HG03520 (cell line): ENCODE data around the gene SEMA3B.
"Not testable (repeated sequence)": the region's sequence is repeated elsewhere in the genome, so short reads cannot be mapped to it uniquely, and the experiment has no call there.

Experiments used
- ATAC-seq: cut with Tn5 transposase; IDR thresholded peaks from one replicate; pipeline ENCODE4 v1.9.1; 2021; ENCODE audit warnings: mild to moderate bottlenecking, moderate library complexity; ENCODE audit not compliant: unreplicated experiment

The SEMA3B gene

DNA sequence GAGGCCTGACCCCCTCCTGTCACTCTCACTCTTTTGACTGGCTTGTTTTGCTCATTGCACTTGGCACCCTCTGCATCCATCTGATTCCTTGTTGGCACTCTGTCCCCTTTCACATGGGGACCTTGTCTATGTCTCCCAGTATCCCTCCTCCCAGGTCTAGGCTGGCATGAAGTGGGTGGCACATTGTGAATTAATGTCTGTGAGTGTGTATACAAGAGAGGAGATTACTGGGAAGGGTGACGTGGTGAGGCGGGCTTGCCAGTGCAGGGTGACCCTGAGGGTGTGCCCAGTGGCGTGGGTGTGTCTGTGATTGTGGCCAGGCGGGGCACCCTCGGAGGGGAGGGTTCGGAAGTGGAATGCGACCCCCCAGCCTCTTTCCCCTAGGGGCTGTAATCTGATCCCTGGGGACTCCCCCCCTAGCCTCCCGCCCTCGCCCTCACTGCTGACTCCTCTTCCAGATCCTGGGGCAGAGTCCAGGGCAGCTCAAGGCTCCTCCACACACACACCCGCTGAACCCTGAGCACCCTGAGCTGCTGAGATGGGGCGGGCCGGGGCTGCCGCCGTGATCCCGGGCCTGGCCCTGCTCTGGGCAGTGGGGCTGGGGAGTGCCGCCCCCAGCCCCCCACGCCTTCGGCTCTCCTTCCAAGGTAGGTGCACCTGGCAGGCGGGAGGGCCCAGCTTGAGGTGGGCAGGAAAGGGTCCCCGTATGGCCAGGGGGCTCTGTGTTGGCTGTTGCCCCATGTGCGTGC, at the start of gene SEMA3B:
TSS of gene SEMA3B (plus strand) at position 445 of the 749 bp plus-strand sequence. CDS start at position 539, 94 bp downstream.
- ATAC-seq: no peak

DNA sequence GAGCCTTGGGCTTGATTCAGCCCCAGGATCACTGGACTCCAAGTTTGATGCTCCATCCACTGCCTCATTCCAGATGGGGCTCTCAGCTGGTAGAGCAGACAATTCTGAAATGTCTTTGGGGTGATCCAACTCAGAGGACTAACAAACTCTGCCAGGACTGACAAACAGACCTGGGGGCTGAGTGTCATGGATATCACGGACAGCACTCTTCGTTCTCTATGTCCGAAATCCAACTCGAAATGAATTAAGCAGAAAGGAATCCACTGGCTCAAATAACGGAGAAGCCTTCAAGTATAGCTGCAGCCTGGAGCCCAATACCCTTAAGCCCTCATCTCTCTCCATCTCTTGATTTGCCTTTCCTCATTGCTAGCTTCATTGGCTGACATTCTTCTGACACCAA, 49.7 kb upstream of the SEMA3B start:
- ATAC-seq: no peak

DNA sequence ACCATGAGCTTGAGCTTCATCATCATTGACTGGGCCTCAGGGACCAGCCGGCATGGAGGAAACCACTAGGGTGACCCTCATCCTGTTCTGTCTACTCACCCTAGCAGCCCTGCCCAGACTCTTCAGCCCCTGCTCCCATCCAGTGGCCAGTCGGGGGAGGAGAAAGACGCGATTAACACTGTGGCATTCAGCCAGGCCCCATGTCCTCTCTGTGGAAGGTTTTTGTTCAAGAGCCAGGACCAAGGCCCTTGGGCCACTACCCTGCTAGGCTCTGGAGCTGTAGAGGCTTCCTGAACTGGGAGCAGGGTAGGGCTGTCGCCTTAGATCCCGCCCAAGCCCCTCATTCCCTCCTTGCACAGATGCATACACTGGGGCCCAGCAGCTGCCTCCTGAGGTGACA, 48.8 kb upstream of the SEMA3B start:
- ATAC-seq: no peak

DNA sequence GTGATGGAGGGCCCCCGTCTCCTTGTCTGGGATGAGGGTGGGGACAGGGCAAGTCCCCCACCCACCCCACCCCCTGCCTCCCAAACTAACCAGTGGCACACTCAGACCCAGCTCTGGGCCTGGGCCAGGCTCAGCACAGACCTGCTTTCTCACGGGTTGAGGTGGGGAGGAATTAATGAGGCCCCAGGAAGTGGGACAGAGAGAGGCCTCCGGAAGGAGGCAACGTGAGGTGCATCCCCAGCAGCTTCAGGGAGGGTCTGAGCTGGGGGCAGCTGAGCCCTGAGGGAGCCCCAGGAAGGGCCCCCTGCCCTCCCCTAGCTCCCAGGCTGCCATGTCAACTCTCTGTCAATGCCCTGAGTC, 47.9 kb upstream of the SEMA3B start:
- ATAC-seq: no peak

DNA sequence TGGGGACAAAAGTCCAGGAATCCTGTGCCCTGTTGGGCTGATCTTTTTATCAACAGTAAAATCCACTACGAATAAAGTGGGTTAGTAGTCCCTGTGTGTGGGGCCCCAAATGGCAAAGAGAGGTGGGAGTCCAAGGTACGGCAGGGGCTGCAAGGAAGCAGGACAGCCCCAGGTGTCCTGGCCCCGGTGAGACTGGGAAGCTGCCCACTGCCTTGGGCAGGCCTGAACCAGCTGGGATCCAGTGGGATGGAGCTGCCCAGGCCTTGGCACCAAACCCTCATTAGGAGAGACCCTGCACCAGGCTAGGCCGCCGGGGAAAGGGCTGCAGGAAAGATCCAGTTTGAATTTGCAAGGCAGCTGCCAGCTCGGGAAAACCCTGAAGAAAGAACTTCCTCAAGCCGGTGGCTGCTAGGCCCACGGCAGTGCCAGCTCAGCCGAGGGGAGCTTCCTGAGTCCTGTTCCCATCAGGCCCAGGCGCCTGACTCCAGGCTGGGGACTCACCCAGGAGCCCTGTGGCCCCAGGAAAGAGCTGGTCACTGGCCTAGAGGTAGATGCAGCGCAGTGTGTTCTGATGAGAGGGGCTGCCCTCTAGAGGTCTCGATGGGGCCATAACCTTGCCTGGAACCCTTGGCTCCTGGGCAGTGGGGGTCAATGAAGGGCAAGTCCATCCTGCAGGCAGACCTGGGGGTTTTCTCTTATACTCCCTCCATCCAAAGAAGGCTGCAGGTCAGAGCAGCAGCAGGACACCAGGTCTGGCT, 47.4 kb upstream of the SEMA3B start:
- ATAC-seq: no peak

DNA sequence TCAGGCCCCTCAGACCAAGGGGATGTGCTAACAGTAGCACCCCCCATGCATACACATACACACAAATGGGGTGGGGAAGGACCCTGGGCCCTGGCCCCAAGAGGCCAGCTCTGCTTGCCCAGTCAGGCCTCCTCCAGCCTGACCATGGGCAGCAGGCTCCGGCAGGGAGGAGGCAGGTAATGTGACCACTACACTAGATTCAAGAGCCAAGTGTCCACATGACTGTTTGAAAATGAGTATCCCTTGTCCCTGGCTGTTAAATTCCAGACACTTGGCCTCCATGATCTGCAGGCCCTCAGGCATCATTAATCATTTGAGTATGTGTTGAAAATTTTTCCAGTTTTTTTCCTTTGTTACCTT, 46.8 kb upstream of the SEMA3B start:
- no peak for ATAC-seq

DNA sequence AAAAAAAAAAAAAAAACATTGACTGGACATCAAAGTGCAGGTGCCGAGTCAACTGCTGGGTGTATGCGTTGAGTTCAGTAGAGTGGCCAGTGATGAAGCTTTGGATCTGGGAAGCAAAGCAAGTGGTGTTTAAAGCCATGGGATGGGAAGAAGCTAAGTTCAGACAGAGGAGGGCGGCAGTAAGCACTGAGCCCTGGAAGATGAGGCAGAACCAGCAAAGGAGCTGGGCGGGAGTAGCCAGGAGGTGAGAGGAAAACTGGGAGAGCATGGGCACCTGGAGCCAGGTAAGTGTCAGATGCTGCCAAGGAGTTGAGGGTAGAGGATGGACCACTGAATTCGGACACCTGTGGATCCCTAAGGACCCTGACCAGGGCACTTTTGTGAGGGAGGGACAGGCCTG, 44.3 kb upstream of the SEMA3B start:
- no peak for ATAC-seq

DNA sequence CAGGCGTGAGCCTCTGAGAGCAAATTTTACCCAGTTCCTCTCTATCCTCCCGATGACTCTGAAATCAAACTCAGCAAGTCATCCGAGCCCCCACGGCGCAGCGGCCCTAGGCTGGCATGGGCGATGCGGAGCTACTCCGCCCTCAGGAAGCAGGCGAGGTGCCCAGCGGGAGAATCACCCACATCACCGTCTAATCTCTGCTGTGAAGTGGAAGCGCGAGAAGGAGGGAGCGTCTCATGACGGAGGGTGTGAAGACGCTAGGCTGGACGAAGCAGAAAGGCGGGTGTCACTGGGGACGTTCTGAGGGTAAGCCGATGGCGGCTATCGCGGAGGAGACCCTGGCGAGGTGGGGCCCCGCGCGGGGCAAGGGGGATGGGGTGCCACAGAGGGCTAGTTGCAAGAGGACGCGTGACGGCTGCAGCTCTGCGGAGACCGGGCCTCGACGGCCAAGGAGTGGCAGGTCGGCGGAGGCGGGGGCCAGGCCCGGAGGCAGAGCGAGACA, 42.0 kb upstream of the SEMA3B start:
- ATAC-seq: no peak

DNA sequence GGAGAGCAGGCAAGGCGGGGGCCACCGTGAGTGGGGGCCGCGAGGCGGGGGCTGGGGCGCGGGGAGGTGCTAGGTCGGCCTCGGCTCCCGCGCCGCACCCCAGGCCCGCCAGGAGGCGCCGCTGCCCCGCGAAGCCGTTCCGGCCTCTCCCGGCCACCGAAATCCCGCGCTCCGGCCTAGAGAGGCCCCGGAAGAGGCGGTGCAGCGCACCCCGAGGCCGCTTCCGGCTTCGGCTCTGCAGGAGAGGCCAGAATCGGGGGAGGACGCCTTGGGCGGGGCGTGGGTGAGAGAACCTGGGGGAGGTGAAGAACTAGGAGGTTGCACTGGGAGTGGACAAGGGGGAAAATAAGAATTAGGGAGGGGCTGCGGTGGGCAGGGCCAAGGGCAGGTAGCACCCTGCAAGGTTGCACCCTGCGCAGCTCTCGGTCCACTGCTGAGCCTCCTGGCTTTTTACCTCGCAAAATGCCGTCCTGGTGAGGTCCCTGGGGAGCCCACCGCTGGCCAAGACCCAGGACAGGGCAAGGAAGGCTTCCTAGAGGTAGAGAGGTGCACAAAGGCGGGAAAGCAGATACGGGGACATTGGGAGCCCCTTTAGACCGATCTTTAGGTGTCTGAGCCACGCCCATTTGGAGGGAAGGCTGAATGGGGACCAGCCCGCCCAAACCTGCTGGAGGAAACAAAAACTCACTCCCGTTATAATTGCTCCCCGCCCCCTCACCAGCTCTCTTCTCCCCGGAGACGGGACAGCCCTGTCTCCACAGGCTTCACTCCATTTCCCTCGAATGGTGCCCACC, 41.4 kb upstream of the SEMA3B start:
- ATAC-seq: peak; percentile 74

DNA sequence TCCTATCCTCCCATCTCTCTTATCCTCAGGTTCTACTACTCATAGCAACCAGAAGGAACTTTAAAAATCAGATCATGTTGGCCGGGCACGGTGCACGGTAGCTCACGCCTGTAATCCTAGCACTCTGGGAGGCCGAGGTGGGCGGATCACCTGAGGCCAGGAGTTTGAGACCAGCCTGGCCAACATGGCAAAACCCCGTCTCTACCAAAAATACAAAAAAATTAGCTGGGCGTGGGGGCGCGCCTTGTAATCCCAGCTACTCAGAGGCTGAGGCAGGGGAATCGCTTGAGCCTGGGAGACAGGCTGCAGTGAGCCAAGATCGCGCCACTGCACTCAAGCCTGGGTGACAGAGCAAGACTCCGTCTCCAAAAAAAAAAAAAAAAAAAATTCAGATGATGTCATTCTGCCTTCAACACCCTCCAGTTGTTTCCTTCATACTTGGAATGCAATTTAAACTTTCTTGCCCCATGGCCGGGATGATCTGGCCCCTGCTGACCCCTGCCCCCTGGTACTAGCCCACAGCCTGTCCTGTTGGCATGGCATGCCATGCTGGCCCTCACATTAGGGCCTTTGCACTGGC, 40.7 kb upstream of the SEMA3B start:
- not testable (repeated sequence) for ATAC-seq

DNA sequence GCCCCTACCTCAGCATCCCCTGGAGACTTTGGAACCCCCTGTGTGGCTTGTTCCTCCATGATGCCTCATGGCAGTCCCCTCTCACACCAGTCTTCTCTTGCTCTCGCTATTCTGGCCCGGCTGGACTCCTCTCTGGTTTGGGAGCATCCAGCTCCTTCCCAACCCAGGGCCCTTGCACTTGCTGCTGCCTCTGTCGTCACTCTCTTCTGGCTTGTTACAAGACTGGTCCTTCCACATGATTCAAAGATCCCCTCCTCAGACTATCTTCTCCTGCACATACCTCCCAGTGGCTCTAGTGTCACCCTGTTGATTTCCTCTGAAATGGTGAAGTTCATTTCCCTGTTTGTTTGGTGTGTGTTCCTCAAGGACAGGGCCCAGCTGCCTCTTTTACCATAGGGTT, 39.5 kb upstream of the SEMA3B start:
- ATAC-seq: no peak

DNA sequence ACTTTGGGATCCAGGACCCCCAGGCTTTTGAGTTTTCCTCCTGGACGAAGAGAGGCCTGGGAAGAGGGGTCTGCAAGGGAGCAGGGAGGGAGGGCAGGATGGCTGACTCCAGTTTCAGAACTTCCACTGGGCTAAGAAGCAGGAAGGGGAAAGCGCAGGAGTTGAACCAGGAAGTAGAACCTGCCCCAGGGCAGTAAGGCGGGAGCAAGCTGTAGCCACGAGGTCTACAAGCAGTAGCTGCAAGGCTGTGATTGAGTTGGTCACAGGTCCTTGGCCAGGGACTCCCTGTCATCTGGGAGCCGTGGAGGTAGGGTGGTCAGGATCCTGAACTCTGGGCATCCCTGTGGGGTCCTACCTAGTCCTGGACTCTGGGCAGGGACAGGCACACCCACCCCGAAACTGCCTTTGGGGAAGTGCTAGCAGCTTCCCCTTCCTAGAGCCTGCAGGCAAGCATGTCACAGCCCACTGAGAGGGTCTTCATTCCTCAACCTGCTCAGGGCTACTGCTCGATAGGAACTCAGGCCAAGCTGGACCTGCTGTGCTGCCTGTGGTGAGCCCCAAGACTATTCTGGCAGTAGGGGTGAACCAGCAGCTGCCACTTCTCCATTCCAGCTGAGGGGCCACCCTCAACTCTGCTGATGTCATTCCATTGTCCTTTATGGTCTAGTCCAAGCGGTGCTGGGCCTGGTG, 38.7 kb upstream of the SEMA3B start:
- no peak for ATAC-seq

DNA sequence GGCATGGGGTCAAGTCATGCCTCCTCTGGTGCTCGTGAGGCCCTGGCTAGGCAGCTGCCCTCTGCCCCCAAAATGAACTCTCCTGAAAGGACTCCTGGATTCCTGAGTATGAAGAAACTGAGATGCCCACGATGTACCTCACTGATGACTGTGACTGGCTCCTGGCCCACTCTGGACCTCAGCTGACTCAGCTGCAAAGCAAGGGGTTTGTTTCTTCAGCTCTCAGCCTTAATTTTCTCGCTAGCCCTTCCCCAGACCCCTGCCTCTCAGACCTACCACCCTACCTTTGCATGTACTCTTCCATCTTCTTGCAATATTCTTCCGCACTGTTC, 38.2 kb upstream of the SEMA3B start:
- ATAC-seq: no peak

DNA sequence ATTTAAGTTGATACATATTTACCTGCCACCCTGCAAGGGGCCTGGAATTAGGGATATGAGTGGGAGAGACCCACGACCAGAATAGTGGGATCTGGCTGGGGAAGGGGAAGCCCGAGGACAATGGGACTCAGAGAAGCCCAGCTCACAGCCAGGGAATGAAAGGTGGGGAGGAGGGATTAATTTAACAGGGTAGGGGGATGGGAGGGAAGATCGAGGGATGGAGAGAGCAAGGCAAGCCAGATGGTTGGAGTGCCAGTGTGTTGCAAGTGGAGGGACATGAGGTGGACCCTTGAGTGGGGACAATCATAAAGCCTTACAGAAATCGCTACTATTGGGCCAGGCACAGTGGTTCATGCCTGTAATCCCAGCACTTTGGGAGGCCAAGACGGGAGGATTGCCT, 37.4 kb upstream of the SEMA3B start:
- ATAC-seq: no peak

DNA sequence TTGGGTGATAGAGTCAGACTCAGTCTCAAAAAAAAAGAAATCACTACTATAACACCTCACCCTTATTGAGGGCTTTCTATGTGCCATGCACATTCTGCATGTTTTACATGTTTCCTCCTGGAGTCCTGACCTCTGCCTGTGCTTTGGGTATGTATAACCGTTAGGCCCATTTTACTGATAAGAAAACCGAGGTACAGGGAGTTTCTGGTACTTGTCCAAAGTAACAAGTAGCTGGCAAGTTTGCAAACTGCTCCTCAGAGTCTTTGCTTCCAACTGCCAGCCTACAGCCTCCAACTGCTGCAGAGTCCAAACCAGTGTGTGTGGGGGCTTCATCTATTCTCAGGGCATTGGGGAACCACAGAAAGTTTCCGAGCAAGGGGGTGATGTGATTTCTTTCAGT, 36.6 kb upstream of the SEMA3B start:
- ATAC-seq: no peak

DNA sequence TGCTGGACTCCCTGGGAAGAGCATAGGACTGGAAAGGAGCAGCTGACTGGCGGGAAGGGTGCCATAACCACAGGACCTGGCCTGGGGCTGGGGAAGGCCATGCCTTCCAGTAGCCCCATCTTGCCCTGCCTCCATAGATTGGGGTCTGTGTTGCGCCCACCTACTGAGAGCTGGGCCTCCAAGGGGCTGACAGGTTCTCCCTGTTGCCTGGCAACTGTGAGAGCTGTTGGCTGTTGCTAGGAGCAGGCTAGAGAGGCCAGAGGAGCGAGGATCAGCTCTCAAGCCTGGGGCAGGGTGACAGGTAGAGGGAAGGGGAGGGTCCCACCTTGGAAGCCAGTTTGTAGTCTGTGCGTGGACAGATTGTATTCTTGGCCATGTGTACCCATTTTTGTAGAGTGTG, 35.8 kb upstream of the SEMA3B start:
- ATAC-seq: no peak

DNA sequence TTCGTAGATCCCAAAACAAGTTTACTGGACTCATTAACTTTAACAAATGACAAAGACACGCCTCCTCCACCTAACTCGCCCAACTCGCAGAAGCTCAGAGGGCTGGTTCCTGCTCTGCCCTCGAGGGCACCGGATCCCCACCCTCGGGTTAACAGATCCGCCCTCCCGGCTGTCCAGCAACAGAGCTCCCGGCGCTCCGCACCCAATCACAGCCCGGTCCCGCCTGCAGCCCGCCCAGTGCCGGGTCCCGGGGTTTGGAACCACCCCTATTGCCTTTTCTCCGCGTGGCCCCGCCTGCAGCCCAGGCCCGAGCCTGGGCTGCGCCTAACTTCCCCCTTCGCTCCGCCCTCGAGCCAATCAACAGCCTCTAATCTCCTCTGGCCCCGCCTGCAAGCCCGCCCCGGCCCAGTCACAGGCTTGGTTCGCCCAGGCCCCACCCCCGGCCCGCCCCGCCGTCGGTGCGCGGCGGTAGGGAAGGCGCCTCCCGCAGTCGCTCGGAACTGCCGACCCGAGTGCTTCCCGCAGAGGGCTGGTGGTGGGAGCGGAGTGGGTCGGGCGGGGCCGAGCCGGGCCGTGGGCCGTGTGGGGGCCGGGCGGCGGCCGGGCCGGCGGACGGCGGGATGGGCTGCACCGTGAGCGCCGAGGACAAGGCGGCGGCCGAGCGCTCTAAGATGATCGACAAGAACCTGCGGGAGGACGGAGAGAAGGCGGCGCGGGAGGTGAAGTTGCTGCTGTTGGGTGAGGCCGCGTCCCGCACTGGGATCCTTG, 33.0 kb upstream of the SEMA3B start, which contains the start of gene GNAI2:
TSS of gene GNAI2 (plus strand) at position 489 of the 768 bp plus-strand sequence. CDS start at position 621, 132 bp downstream.
- peak; percentile 92 for ATAC-seq

DNA sequence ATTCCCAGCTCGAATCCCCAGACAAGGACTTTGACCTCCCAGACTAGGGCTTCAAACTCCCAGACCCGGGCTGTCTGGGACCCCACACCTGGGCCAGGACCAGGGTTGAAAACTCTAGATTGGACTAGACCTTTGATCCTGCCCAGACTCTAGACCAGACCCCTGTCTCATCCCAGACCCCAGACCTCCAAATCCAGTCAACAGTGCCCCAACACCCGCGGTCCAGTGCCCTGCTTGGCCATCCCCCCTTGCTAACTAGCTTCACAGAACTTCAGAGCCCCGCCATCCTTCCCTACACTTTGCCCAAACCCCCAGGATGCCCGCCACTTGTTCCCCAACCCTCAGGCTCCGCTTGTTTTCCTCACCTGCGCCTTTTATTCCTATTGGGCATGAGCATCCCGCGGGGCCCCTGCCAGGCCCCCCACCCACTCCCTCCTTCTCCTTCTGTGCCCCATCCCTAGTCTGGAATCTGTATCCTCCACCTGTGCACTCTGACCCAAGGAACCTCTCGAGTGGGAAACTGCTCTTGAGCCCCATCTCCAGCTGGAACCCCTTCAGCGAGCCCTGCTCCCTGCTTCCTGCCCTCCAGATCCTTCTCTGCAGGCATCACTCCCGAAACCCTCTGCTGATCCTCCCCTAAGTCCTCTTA, 32.3 kb upstream of the SEMA3B start:
- no peak for ATAC-seq

DNA sequence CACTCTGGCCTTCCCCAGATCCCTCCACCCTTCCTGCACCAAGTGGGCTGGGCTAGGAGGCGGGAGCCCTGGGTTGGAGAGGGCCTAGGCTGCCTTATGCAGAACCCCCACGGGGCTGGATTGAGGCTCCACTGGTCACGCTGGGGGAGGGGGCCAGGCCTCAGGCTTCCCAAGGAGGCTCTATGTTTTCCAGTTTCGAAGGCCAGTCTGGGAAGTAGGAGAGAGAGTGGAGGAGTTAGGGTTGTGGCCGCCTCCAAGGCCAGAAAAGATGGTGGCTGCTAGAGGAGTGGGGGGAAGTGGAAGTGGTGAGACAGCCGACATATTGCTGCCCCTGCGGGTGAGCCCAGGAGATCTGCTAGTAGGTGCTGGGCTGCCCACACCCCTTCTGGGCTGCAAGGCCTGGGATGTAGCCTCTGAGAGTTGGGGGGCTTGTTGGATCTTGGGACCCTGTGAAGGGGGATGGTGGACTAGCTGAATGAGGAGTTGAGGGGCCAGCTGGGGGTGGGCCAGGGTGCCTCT, 31.8 kb upstream of the SEMA3B start:
- ATAC-seq: no peak
